HepG2 (cell line): Measurements from ENCODE around the gene SFT2D2. TPM values are rescaled to one million over a fixed set of nuclear protein-coding genes. Genes with fewer than 3 reads are reported as not detected.

Experiments
- ATAC-seq: fragments of 200-7000 bp; cut with Tn5 transposase; 3 replicates; pipeline ENCODE4 v1.9.1; 2020; ENCODE audit warnings: mild to moderate bottlenecking, moderate library complexity
- BruUV-seq: library from RNA; stranded (reverse); fragments of 400-500 nt; replicated peaks from 2 replicates; lab custom pipeline; 2021; lab: Mats Ljungman, UMichigan
- CTCF ChIA-PET: fragments of 300-600 bp; formaldehyde crosslinking; extraction: SDS; loops from one replicate; lab custom pipeline; 2021; ENCODE audit warnings: low total read pairs, inconsistent platforms, low intra/inter-chr PET ratio; lab: Yijun Ruan, JAX
- POLR2A ChIA-PET: fragments of 350-600 bp; sonication (Branson Sonifier 250); formaldehyde crosslinking; loops from one replicate; lab custom pipeline; 2020; ENCODE audit warnings: antibody characterized with exemption, inconsistent platforms; lab: Yijun Ruan, JAX
- DNase-seq: peaks from one replicate; pipeline ENCODE4 v3.0.0-alpha.2; 2015; ENCODE audit warnings: low spot score
- FAIRE-seq: peaks from 3 replicates; lab custom pipeline; 2011; peaks lifted over from hg19 to GRCh38; lab: Jason Lieb, UNC
- H2AFZ ChIP-seq: one replicate; pipeline ENCODE4 v1.6.1; 2011; ENCODE audit warnings: low read length, inconsistent platforms
- H3K27ac ChIP-seq: fragments of 300-600 bp; 3 replicates; pipeline ENCODE4 v1.8.0; 2011; ENCODE audit warnings: mixed run types, mild to moderate bottlenecking, mixed read lengths, low read length, inconsistent platforms; ENCODE audit not compliant: insufficient read depth; ENCODE audit errors: extremely low read length
- H3K27me3 ChIP-seq, 2 experiments: fragments of 200-600 bp in 1 of 2; 2 replicates in 1 of 2; 3 replicates in 1 of 2; pipeline versions ENCODE4 v1.6.0 to v1.8.0; 2011; ENCODE audit warnings: low read length in 2 of 2, mild to moderate bottlenecking in 2 of 2, moderate library complexity in 2 of 2, inconsistent platforms in 1 of 2; ENCODE audit not compliant: insufficient read depth in 2 of 2, control insufficient read depth in 1 of 2
- H3K36me3 ChIP-seq, 2 experiments: fragments of 200-600 bp in 1 of 2; replicated peaks in 1 of 2; 2 replicates in 1 of 2; 3 replicates in 1 of 2; pipeline versions ENCODE4 v1.5.1 to v1.8.0; 2011; ENCODE audit warnings: low read length in 2 of 2, inconsistent platforms in 1 of 2; ENCODE audit not compliant: insufficient read depth in 2 of 2, control insufficient read depth in 1 of 2
- H3K4me1 ChIP-seq: 2 replicates; pipeline ENCODE4 v1.5.1; 2012; ENCODE audit warnings: low read length, inconsistent platforms; ENCODE audit not compliant: insufficient read depth
- H3K4me2 ChIP-seq: 2 replicates; pipeline ENCODE4 v1.6.0; 2011; ENCODE audit warnings: low read depth, low read length, inconsistent platforms
- H3K4me3 ChIP-seq, 3 experiments: fragments of 200-600 bp in 1 of 3; sonication (generic), shearing (Covaris generic) in 1 of 3; replicated peaks in 1 of 3; 2 replicates each; pipeline ENCODE4 v1.5.1; 2011 to 2016; ENCODE audit warnings: low read length in 3 of 3, inconsistent platforms in 2 of 3, low read depth in 2 of 3, mild to moderate bottlenecking in 2 of 3, control low read depth in 1 of 3, mixed read lengths in 1 of 3; ENCODE audit not compliant: insufficient read depth in 1 of 3
- H3K79me2 ChIP-seq: one replicate; pipeline ENCODE4 v1.6.1; 2011; ENCODE audit warnings: low read length, inconsistent platforms; ENCODE audit not compliant: insufficient read depth
- H3K9ac ChIP-seq: 2 replicates; pipeline ENCODE4 v1.6.0; 2011; ENCODE audit warnings: mild to moderate bottlenecking, low read depth, low read length, inconsistent platforms; ENCODE audit not compliant: insufficient read depth
- H3K9me3 ChIP-seq: 2 replicates; pipeline ENCODE4 v1.5.1; 2012; ENCODE audit warnings: mild to moderate bottlenecking, low read length
- H4K20me1 ChIP-seq: 2 replicates; pipeline ENCODE4 v1.6.0; 2011; ENCODE audit warnings: inconsistent platforms, mild to moderate bottlenecking, low read length, moderate library complexity; ENCODE audit not compliant: insufficient read depth
- CREB1 ChIP-seq, 2 experiments: fragments of 450-650 bp in 1 of 2; IDR thresholded peaks; 2 replicates each; pipeline ENCODE4 v1.6.1; 2016 to 2017; ENCODE audit warnings: control low read depth in 1 of 2, mild to moderate bottlenecking in 1 of 2, missing compliant biosample characterization in 1 of 2, missing genetic modification characterization in 1 of 2
- JUNB ChIP-seq: sonication (generic); formaldehyde crosslinking; IDR thresholded peaks from 2 replicates; pipeline ENCODE4 v1.8.0; 2022; ENCODE audit warnings: missing genetic modification reagents, mild to moderate bottlenecking, borderline replicate concordance
- KDM5B ChIP-seq: sonication (generic); formaldehyde crosslinking; IDR thresholded peaks from 2 replicates; pipeline ENCODE4 v1.4.0; 2020; ENCODE audit warnings: missing genetic modification reagents, mild to moderate bottlenecking, borderline replicate concordance
- MEIS1 ChIP-seq: sonication (generic); formaldehyde crosslinking; IDR thresholded peaks from 2 replicates; pipeline ENCODE4 v1.9.0; 2021; ENCODE audit warnings: mild to moderate bottlenecking, missing genetic modification reagents, moderate library complexity, borderline replicate concordance
- NCOA2 ChIP-seq: sonication (generic); formaldehyde crosslinking; IDR thresholded peaks from 2 replicates; pipeline ENCODE4 v1.8.0; 2022; ENCODE audit warnings: inconsistent platforms
- NONO ChIP-seq, 2 experiments: fragments of 450-650 bp in 1 of 2; sonication (generic) in 1 of 2; formaldehyde crosslinking in 1 of 2; IDR thresholded peaks in 1 of 2; conservative IDR thresholded peaks in 1 of 2; 2 replicates each; pipeline versions ENCODE4 v1.6.1 to v1.8.0; 2017 to 2022; ENCODE audit warnings: mild to moderate bottlenecking in 1 of 2, missing genetic modification reagents in 1 of 2, moderate library complexity in 1 of 2
- ZNF329 ChIP-seq: sonication (generic); formaldehyde crosslinking; IDR thresholded peaks from 2 replicates; pipeline ENCODE4 v1.9.0; 2021; ENCODE audit warnings: low read depth, mild to moderate bottlenecking, missing genetic modification reagents
- ZNF781 ChIP-seq: sonication (generic); formaldehyde crosslinking; IDR thresholded peaks from 2 replicates; pipeline ENCODE4 v1.5.1; 2020; ENCODE audit warnings: borderline replicate concordance, mild to moderate bottlenecking, missing genetic modification reagents; ENCODE audit errors: not compliant biosample characterization
- WGBS: methylation state at CpG from one replicate; pipeline ENCODE4 v1.1.6; 2017; ENCODE audit warnings: low lambda C conversion rate; 5-methylcytosine and 5-hydroxymethylcytosine counted together
- in situ Hi-C: cut with HindIII; loops from 2 replicates; pipeline ENCODE4 v1.10.0; 2017; ENCODE audit warnings: low pct_unique_long_range_greater_than_20kb; ENCODE audit not compliant: extremely low pct_ligation_motif_present
- intact Hi-C: fragments of 100-400 bp; cut with micrococcal nuclease; formaldehyde crosslinking; loops from one replicate; pipeline ENCODE4 v1.10.0; 2022; ENCODE audit not compliant: unreplicated experiment
- polyA plus RNA-seq, 8 experiments: library from polyadenylated mRNA; depleted of rRNA in 3 of 8; stranded (reverse) in 7 of 8; unstranded in 1 of 8; fragments of >200 nt; fragmentation: Illumina TruSeq in 4 of 8; extraction: Trizol in 4 of 8; gene quantifications; 2 replicates each; pipeline versions ENCODE4 v1.2.1 to v1.2.3, GENCODE V29; 2011 to 2016; ENCODE audit warnings: low read depth in 4 of 8, missing spikeins in 1 of 8, mixed read lengths in 1 of 8; ENCODE audit not compliant: insufficient read depth in 1 of 8
- total RNA-seq, 5 experiments: library from RNA; depleted of rRNA; stranded (reverse); fragments of >200 nt; fragmentation: Illumina TruSeq; extraction: Trizol; gene quantifications; 2 replicates each; pipeline ENCODE4 v1.2.3, GENCODE V29; 2016; ENCODE audit warnings: low read depth in 1 of 5
- TF ChIP-seq, protein P1 (sequence below), 2 experiments: fragments of 450-650 bp in 1 of 2; sonication (generic) in 1 of 2; formaldehyde crosslinking; IDR thresholded peaks; 2 replicates each; pipeline versions ENCODE4 v1.5.0 to v1.8.0; 2020 to 2022; ENCODE audit warnings: mild to moderate bottlenecking in 1 of 2, missing genetic modification reagents in 1 of 2

Gene SFT2D2
- total and polyA plus RNA-seq, 2 of the 13 experiments (the other 11 are each of a cell fraction or from before 2014, with no cell fraction given) = 10.0 to 28.8 TPM

DNA sequence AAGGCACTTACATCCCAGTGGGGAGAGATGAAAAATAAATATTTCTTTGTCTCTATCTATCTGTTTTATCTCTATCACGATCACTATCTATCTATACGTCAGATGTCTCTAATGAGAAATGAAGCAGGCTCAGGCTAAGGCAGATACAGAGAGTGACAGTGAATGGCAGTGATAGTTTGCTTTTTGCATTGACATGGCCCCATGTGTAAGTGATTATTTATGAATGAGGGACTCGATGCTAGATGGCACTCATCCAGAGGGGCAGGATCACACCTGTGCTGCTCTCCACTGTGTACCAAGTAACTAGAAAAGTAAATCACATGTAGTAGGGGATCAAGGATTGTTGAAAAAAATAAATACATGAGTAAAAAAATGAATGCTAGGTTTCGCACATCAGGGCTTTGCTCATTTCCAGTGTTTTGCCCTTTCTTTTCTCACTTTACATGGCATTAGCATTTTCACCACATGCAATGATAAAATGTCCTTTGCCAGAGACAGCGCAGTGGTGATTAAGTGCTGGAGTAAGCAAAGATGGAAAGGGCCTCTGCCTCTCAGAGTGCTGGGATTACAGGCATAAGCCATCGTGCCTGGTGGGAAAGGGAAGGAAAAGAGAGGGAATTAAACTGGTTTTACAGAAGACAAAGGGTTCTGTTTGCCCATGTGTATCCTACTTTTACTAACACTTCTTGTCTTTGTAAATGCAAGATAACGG, 71.4 kb downstream of the SFT2D2 start:
- no peak overlapping the region for H3K9ac ChIP-seq
- no peak for DNase-seq
- in situ Hi-C loops (no loop called here), intact Hi-C loops (no loop called here)
- H3K4me2 ChIP-seq = no peak overlapping the region
- peaks cover 8% of the 10 kb centered on the region for H3K4me1 ChIP-seq
- no peak for ATAC-seq
- TF ChIP-seq, protein P1, sequence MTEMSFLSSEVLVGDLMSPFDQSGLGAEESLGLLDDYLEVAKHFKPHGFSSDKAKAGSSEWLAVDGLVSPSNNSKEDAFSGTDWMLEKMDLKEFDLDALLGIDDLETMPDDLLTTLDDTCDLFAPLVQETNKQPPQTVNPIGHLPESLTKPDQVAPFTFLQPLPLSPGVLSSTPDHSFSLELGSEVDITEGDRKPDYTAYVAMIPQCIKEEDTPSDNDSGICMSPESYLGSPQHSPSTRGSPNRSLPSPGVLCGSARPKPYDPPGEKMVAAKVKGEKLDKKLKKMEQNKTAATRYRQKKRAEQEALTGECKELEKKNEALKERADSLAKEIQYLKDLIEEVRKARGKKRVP (CRISPR knock-in tag; IDR thresholded peaks at IDR 0.05) = no peak
- TF ChIP-seq KDM5B (CRISPR knock-in tag) (no peak), MEIS1 (no peak), CREB1 (IDR thresholded peaks at IDR 0.05) (no peak), CREB1 (CRISPR knock-in tag; IDR thresholded peaks at IDR 0.05) (no peak), NONO (IDR thresholded peaks at IDR 0.05) (no peak), NONO (CRISPR knock-in tag; conservative IDR thresholded peaks at IDR 0.05) (no peak), NCOA2 (no peak), ZNF329 (CRISPR knock-in tag) (no peak), JUNB (CRISPR knock-in tag) (no peak), ZNF781 (no peak)
- POLR2A ChIA-PET = no interaction called here
- no peak for FAIRE-seq
- H3K9me3 ChIP-seq = no peaks in the 10 kb centered on the region
- H3K36me3 ChIP-seq = no peaks in the 10 kb centered on the region
- no peaks in the 10 kb centered on the region for H3K27me3 ChIP-seq
- H2AFZ ChIP-seq = no peak overlapping the region
- BruUV-seq = no TSS peak
- no peaks in the 10 kb centered on the region for H3K79me2 ChIP-seq
- CTCF ChIA-PET = no interaction called here
- H3K4me3 ChIP-seq = no peak overlapping the region
- WGBS = 64% methylated on average over 7 of the region's 7 CpGs
- no peaks in the 10 kb centered on the region for H4K20me1 ChIP-seq
- H3K27ac ChIP-seq = no peak overlapping the region
